Ectodermal cell (in vitro differentiated cells): ENCODE measurements around the gene HNRNPH1.
A peak's percentile ranks its signal among the peaks of the same experiment; 100 is the strongest.

Experiments
- H3K27ac ChIP-seq: 2 replicates; pipeline ENCODE4 v1.7.0; 2013; ENCODE audit warnings: mild to moderate bottlenecking, low read depth, low read length; ENCODE audit not compliant: insufficient read depth, poor library complexity, severe bottlenecking
- H3K27me3 ChIP-seq: 2 replicates; pipeline ENCODE4 v1.7.0; 2013; ENCODE audit warnings: mild to moderate bottlenecking, low read length; ENCODE audit not compliant: insufficient read depth, control insufficient read depth, poor library complexity, severe bottlenecking
- H3K36me3 ChIP-seq: one replicate; pipeline ENCODE4 v1.7.0; 2013; ENCODE audit warnings: low read length; ENCODE audit not compliant: control insufficient read depth, insufficient read depth
- H3K4me1 ChIP-seq: one replicate; pipeline ENCODE4 v1.7.0; 2013; ENCODE audit warnings: low read length; ENCODE audit not compliant: control insufficient read depth, insufficient read depth
- H3K4me3 ChIP-seq: 2 replicates; pipeline ENCODE4 v1.7.0; 2013; ENCODE audit warnings: low read depth, low read length, control low read depth; ENCODE audit not compliant: insufficient read depth
- H3K9me3 ChIP-seq: 2 replicates; pipeline ENCODE4 v1.7.0; 2013; ENCODE audit warnings: mild to moderate bottlenecking, low read length, moderate library complexity; ENCODE audit not compliant: control insufficient read depth
- WGBS, 2 experiments: methylation state at CpG; one replicate each; pipeline ENCODE4 v1.1.7; 2013; ENCODE audit warnings: missing lambda C conversion rate in 2 of 2; 5-methylcytosine and 5-hydroxymethylcytosine counted together

HNRNPH1 gene

GRCh38 chr5:179612577-179613459, 10.7 kb downstream of the HNRNPH1 start:
- no peak overlapping the region for H3K4me3 ChIP-seq
- peaks cover 66% of the 10 kb centered on the region for H3K36me3 ChIP-seq
- no peaks in the 10 kb centered on the region for H3K9me3 ChIP-seq
- WGBS, 2 experiments: 94 to 96% methylated on average over 21 of the region's 21 CpGs
- H3K27me3 ChIP-seq: no peaks in the 10 kb centered on the region
- H3K4me1 ChIP-seq: no peaks in the 10 kb centered on the region
- H3K27ac ChIP-seq: no peak overlapping the region

- Histone ChIP-seq H3K27me3 (no peaks in the 10 kb centered on the region), H3K27ac (no peak overlapping the region), H3K36me3 (peaks cover 55% of the 10 kb centered on the region), H3K4me3 (no peak overlapping the region), H3K9me3 (no peaks in the 10 kb centered on the region), H3K4me1 (no peaks in the 10 kb centered on the region)
These were observed 12.6 kb downstream of the HNRNPH1 start for GRCh38 chr5:179610903-179611265.

- Histone ChIP-seq H3K4me1 (no peaks in the 10 kb centered on the region), H3K27me3 (no peaks in the 10 kb centered on the region), H3K36me3 (peaks cover 55% of the 10 kb centered on the region), H3K4me3 (no peak overlapping the region), H3K27ac (no peak overlapping the region), H3K9me3 (no peaks in the 10 kb centered on the region)
- 92 to 93% methylated on average over 23 of the region's 23 CpGs for WGBS, 2 experiments
These were observed 13.2 kb downstream of the HNRNPH1 start for GRCh38 chr5:179610109-179610902.

DNA sequence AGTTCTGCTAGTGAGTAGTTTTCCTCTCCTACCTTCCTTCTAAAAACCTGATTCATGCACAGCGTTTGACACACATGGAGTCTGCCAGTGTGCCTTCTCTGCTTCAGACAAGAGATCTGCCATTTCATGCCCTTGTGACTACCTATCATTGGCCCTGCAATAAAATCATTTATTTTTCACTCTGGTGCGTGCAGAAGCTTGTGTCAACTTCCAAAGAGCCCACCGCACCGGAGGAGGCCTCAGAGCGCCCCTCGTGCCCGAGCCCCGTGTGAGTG, 13.7 kb downstream of the HNRNPH1 start:
- Histone ChIP-seq H3K27me3 (no peaks in the 10 kb centered on the region), H3K4me3 (no peak overlapping the region), H3K27ac (peak overlapping the region; percentile 1), H3K4me1 (no peaks in the 10 kb centered on the region), H3K36me3 (peaks cover 49% of the 10 kb centered on the region), H3K9me3 (no peaks in the 10 kb centered on the region)
- WGBS, 2 experiments: 94% methylated on average over 8 of the region's 8 CpGs

- Histone ChIP-seq H3K36me3 (peaks cover 35% of the 10 kb centered on the region), H3K27ac (peak overlapping the region; percentile 50), H3K9me3 (no peaks in the 10 kb centered on the region), H3K4me3 (no peak overlapping the region), H3K4me1 (no peaks in the 10 kb centered on the region), H3K27me3 (no peaks in the 10 kb centered on the region)
- 88 to 92% methylated on average over 5 of the region's 5 CpGs for WGBS, 2 experiments
These were observed 15.3 kb downstream of the HNRNPH1 start for GRCh38 chr5:179608131-179608581.

DNA sequence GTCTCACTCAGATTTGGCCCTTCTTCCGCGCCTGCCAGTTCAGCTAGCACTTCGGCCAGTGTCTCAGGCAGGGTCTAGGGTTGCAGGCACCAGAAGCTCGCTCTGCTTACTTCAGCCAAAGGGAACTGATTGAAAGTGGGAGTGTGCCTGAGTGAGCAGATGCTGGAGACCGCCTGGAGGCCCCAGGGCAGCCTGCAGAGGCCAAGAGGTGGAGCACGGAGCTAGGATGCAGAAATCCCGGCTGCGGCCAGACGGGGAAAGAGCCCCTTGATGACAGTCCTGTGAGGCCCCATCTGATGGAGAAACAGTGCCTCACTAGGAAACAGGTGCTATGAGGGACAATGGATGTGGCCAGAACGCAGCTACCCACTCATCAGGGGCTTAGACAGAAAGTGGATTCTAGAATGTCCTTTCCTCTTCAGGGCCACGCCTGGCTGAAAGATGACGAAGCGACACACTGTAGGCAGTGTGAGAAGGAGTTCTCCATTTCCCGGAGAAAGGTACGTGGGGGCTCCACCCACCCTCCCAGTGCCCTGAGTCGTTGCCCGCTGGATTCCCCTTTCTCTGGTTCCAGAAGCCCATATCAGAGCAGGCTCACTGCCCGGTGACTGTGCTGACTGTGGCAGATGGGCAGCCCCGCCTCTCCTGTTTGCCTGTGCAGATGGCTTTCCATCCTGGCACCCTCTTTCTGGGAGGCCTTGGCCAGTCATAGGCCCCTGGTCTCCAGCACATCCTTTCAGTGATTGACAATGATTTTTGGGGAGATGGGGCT, 16.1 kb downstream of the HNRNPH1 start:
- no peaks in the 10 kb centered on the region for H3K4me1 ChIP-seq
- H3K27ac ChIP-seq: peak overlapping the region; percentile 6
- 85 to 86% methylated on average over 19 of the region's 19 CpGs for WGBS, 2 experiments
- H3K27me3 ChIP-seq: no peaks in the 10 kb centered on the region
- peaks cover 31% of the 10 kb centered on the region for H3K36me3 ChIP-seq
- H3K9me3 ChIP-seq: no peaks in the 10 kb centered on the region
- no peak overlapping the region for H3K4me3 ChIP-seq

GRCh38 chr5:179606910-179607159, 16.6 kb downstream of the HNRNPH1 start:
- no peak overlapping the region for H3K4me3 ChIP-seq
- H3K36me3 ChIP-seq: peaks cover 35% of the 10 kb centered on the region
- WGBS, 2 experiments: 94 to 96% methylated on average over 6 of the region's 6 CpGs
- no peaks in the 10 kb centered on the region for H3K9me3 ChIP-seq
- no peaks in the 10 kb centered on the region for H3K27me3 ChIP-seq
- H3K27ac ChIP-seq: peak overlapping the region; percentile 6
- no peaks in the 10 kb centered on the region for H3K4me1 ChIP-seq

DNA sequence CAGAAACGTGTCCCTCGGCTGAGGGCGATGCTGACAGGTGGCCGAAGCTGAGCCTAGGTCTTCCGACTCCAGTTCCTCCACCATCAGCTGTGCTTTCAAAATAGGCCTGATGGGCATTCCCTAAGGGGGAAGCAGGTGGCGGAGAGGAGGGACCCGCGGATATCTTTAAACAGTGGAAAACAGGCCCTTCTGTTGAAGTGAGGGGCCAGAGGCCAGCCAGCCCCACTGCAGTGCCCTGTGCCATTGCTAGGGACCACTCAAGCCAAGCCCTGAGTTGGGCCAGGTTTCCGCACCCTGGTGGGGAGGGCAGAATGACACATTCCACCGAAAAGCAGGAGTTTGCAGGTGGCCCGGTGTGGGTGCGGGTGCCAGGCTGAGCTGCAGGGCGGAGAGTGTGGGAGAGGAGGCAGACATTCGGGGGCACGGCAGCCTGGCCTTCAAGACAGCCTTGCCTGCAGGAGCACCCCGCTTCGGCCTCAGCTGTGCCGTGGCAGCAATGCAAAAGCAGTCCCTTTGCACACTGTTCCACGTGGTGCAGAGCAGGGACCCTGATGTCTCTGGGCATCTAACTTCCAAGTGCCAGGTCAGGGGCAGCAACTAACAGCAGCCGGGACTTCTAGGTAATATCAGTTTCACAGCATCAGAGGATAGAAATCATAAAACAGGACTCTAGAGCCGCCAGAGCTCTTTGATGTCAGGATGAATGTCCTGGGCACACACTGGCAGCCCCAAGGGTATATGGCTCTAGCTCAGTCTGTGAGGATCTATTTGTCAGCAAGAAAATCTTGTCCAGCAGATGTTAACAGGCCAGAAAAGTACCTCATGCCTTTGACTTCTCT, 17.2 kb downstream of the HNRNPH1 start:
- no peak overlapping the region for H3K4me3 ChIP-seq
- no peaks in the 10 kb centered on the region for H3K4me1 ChIP-seq
- no peaks in the 10 kb centered on the region for H3K9me3 ChIP-seq
- WGBS, 2 experiments: 94 to 95% methylated on average over 21 of the region's 21 CpGs
- H3K36me3 ChIP-seq: peaks cover 32% of the 10 kb centered on the region
- no peak overlapping the region for H3K27ac ChIP-seq
- H3K27me3 ChIP-seq: no peaks in the 10 kb centered on the region

DNA sequence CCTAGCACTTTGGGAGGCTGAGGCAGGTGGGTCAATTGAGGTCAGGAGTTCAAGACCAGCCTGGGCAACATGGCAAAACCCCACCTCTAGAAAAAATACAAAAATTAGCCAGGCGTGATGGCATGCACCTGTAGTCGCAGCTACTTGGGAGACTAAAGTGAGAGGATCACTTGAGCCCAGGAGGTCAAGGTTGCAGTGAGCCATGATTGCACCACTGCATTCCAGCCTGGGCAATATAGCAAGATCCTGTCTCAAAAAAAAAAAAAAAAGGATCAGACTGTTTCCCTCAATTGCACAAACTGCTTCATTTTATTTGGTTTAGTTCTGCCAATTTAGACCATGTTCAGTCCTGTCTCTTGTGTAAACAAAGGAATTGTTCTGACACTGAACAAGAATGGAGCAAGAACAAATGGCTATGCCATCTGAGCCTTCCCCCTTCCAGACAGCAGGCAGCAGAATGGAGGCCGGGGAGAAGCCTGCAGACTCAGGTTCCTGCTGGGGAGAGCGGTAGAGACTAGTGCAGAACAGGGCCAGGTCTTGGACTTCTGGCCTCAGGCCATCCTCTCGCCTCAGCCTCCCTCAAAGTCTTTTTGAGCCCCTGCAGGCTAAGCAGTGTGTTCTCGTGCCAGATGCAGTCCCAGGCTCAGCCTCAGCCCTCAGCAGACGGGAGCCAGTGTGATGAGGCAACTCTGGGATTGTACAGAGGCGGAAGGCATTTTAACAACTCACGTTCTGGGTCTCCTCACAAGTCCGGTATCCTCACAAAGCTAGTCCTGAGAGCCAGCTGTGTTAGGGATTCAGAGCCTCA, 18.2 kb downstream of the HNRNPH1 start:
- WGBS, 2 experiments: 86% methylated on average over 10 of the region's 10 CpGs
- no peak overlapping the region for H3K27ac ChIP-seq

More for the DNA sequence above, 18.2 kb downstream of the HNRNPH1 start:
- H3K36me3 ChIP-seq: peaks cover 26% of the 10 kb centered on the region
- no peaks in the 10 kb centered on the region for H3K9me3 ChIP-seq
- H3K4me3 ChIP-seq: no peak overlapping the region
- no peaks in the 10 kb centered on the region for H3K4me1 ChIP-seq
- no peaks in the 10 kb centered on the region for H3K27me3 ChIP-seq
